Measurements from ENCODE around the gene ITGA1.
A peak's percentile ranks its signal among the peaks of the same experiment; 100 is the strongest.
"Not testable (repeated sequence)": the region's sequence is repeated elsewhere in the genome, so short reads cannot be mapped to it uniquely, and the experiment has no call there.

ITGA1 gene

DNA sequence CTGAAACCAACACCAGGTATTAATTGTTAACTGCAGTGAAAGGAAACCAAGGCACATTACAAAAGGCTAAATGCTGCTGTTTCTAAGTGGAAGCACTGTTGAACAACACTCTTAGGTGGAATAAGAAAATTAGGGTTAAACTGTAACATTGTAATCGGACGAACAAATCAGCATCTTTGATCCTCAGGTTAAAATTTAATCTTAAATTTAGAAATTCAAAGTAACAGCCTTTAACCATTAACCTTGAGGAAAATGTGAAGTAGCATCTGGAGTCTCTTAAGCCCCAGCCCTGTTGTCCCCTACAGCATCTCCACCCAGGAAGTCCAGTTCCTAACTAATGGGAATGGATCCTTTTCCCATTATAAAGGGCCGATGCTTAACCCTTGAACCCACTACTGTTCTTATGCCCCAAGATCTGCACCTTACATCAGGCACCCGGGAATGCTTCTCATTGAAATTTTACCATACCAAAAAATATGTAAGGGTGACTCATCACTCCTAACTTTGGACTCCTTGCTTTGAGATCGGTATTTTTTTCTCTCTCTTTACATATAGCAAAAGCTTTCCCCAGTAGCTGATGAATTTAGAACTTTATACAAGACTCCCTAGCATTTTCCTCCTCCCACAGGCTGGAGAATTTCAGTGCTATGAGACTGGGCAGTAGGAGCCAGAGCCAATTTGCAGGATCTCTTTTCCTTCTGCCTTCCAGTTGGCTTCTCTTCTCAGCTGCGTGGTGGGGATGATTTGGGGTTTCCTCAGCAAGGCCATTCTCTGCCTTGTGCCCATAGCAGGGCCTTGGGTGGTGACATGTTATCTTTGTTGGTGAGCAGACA is 169.4 kb downstream of the ITGA1 start:
- no peak for TF ChIP-seq CTCF (IDR thresholded peaks at IDR 0.05; ENCODE audit: low read length, missing control alignments)
- peak; percentile 33 for DNase-seq (ENCODE audit: low read depth)
- no peak overlapping the region for H3K4me3 ChIP-seq (replicated peaks; ENCODE audit: low read depth, low read length)

GRCh38 chr5:52961274-52961681 is 173.6 kb downstream of the ITGA1 start:
- H3K4me3 ChIP-seq (replicated peaks; ENCODE audit: low read depth, low read length) = no peak overlapping the region
- no peak for DNase-seq (ENCODE audit: low read depth)
- TF ChIP-seq CTCF (IDR thresholded peaks at IDR 0.05; ENCODE audit: low read length, missing control alignments) = no peak

DNA sequence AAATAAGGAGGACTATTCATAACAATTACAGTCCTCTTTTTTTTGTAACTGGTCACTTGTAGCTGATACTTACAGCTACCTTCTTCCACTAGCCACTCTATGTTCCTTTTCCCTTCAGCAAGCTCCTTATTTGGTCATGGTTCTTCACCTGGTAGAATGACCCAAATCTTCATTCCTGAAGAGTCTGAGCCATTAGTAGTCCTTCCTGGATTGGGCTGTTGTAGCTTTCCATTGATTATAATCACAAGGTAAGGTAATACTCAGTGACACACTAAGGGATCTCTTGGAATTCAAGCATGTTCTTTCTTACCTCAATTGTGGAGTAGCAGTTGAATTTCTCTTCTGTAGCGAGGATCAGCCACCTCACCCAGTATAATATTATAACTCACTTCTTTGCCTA is 175.9 kb downstream of the ITGA1 start:
- no peak overlapping the region for H3K4me3 ChIP-seq (replicated peaks; ENCODE audit: low read depth, low read length)
- TF ChIP-seq CTCF (IDR thresholded peaks at IDR 0.05; ENCODE audit: low read length, missing control alignments) = no peak
- no peak for DNase-seq (ENCODE audit: low read depth)

- DNase-seq (ENCODE audit: low read depth) = no peak
- no peak overlapping the region for H3K4me3 ChIP-seq (replicated peaks; ENCODE audit: low read depth, low read length)
- TF ChIP-seq CTCF (IDR thresholded peaks at IDR 0.05; ENCODE audit: low read length, missing control alignments) = peak; percentile 11
These were observed 176.4 kb downstream of the ITGA1 start for GRCh38 chr5:52964138-52964537.

GRCh38 chr5:52976157-52976556 is 188.4 kb downstream of the ITGA1 start:
- not testable (repeated sequence) for H3K4me3 ChIP-seq (replicated peaks; ENCODE audit: low read depth, low read length); DNase-seq (ENCODE audit: low read depth)

- DNase-seq (ENCODE audit: low read depth) = no peak
- no peak overlapping the region for H3K4me3 ChIP-seq (replicated peaks; ENCODE audit: low read depth, low read length)
- no peak for TF ChIP-seq CTCF (IDR thresholded peaks at IDR 0.05; ENCODE audit: low read length, missing control alignments)
These were observed 189.7 kb downstream of the ITGA1 start for GRCh38 chr5:52977264-52977897.

GRCh38 chr5:52981507-52981906 is 193.8 kb downstream of the ITGA1 start:
- TF ChIP-seq CTCF (IDR thresholded peaks at IDR 0.05; ENCODE audit: low read length, missing control alignments) = no peak
- DNase-seq (ENCODE audit: low read depth) = no peak
- no peak overlapping the region for H3K4me3 ChIP-seq (replicated peaks; ENCODE audit: low read depth, low read length)
